Measurements from ENCODE around the gene HP. TPM values are rescaled to one million over a fixed set of nuclear protein-coding genes. Genes with fewer than 3 reads are reported as not detected.

HP gene
- total RNA-seq, 4 donors from 2014 or later = 1.9 TPM; not detected in 3

- intact Hi-C loops (cut with DNase I; ENCODE audit: low total_unique reads) = no loop called here
- peaks cover 0 to 10% (median 7%) of the 10 kb centered on the region in 4 donors for H3K36me3 ChIP-seq
Observed at GRCh38 chr16:72025404-72026114, 28.7 kb upstream of the HP start.

GRCh38 chr16:72027669-72028378, 26.5 kb upstream of the HP start:
- Histone ChIP-seq H3K4me1 (no peaks in the 10 kb centered on the region), H3K36me3 (peaks cover 0 to 8% (median 6%) of the 10 kb centered on the region in 4 donors), H3K4me3 (no peak overlapping the region), H3K27ac (no peak overlapping the region), H3K27me3 (no peaks in the 10 kb centered on the region), H3K9me3 (no peaks in the 10 kb centered on the region)
- in situ Hi-C loops (cut with MboI; ENCODE audit: low pct_ligation_motif_present in 1 of 4, low pct_unique_long_range_greater_than_20kb in 1 of 4, low sequenced_read_pairs in 3 of 4) = no loop called here
- 92 to 100% methylated on average over 3 to 6 of the region's 6 CpGs for WGBS, 2 donors (ENCODE audit: low coverage in 1 of 2)
- no peak for DNase-seq
- intact Hi-C loops (cut with DNase I; ENCODE audit: low total_unique reads) = no loop called here
- TF ChIP-seq CTCF (IDR thresholded peaks at IDR 0.05) (no peak), POLR2AphosphoS5 (IDR thresholded peaks at IDR 0.05) (no peak), EP300 (IDR thresholded peaks at IDR 0.05; ENCODE audit: low read depth) (no peak), POLR2A (IDR thresholded peaks at IDR 0.05) (no peak)

More at GRCh38 chr16:72025404-72026114, 28.7 kb upstream of the HP start:
- Histone ChIP-seq H3K4me3 (no peak overlapping the region), H3K9me3 (no peaks in the 10 kb centered on the region), H3K4me1 (no peaks in the 10 kb centered on the region), H3K27me3 (no peaks in the 10 kb centered on the region), H3K27ac (no peak overlapping the region)
- in situ Hi-C loops (cut with MboI; ENCODE audit: low pct_ligation_motif_present in 1 of 4, low pct_unique_long_range_greater_than_20kb in 1 of 4, low sequenced_read_pairs in 3 of 4) = no loop called here
- TF ChIP-seq EP300 (IDR thresholded peaks at IDR 0.05; ENCODE audit: low read depth) (no peak), CTCF (IDR thresholded peaks at IDR 0.05) (no peak), POLR2AphosphoS5 (IDR thresholded peaks at IDR 0.05) (no peak), POLR2A (IDR thresholded peaks at IDR 0.05) (no peak)
- 90% methylated on average over 18 of the region's 19 CpGs; no CpG with 5 or more reads in 1 of the 2 donors for WGBS, 2 donors (ENCODE audit: low coverage in 1 of 2)
- no peak for DNase-seq

GRCh38 chr16:72029567-72030271, 24.6 kb upstream of the HP start:
- DNase-seq = no peak
- intact Hi-C loops (cut with DNase I; ENCODE audit: low total_unique reads) = no loop called here

GRCh38 chr16:72033437-72033836, 20.9 kb upstream of the HP start:
- Histone ChIP-seq H3K4me1 (no peaks in the 10 kb centered on the region), H3K27ac (no peak overlapping the region), H3K36me3 (no peaks in the 10 kb centered on the region), H3K27me3 (no peaks in the 10 kb centered on the region), H3K9me3 (no peaks in the 10 kb centered on the region), H3K4me3 (no peak overlapping the region)
- no peak for TF ChIP-seq CTCF (IDR thresholded peaks at IDR 0.05)
- no peak for TF ChIP-seq POLR2A (IDR thresholded peaks at IDR 0.05)
- TF ChIP-seq POLR2AphosphoS5 (IDR thresholded peaks at IDR 0.05) = no peak
- no peak for TF ChIP-seq EP300 (IDR thresholded peaks at IDR 0.05; ENCODE audit: low read depth)
- WGBS, 2 donors (ENCODE audit: low coverage in 1 of 2) = 84 to 85% methylated on average over 4 of the region's 4 CpGs
- in situ Hi-C loops (cut with MboI; ENCODE audit: low pct_ligation_motif_present in 1 of 4, low pct_unique_long_range_greater_than_20kb in 1 of 4, low sequenced_read_pairs in 3 of 4) (no loop called here), intact Hi-C loops (cut with DNase I; ENCODE audit: low total_unique reads) (no loop called here)
- no peak for DNase-seq

More at GRCh38 chr16:72029567-72030271, 24.6 kb upstream of the HP start:
- Histone ChIP-seq H3K36me3 (no peaks in the 10 kb centered on the region), H3K27me3 (no peaks in the 10 kb centered on the region), H3K9me3 (no peaks in the 10 kb centered on the region), H3K27ac (no peak overlapping the region), H3K4me1 (no peaks in the 10 kb centered on the region), H3K4me3 (no peak overlapping the region)
- 86 to 89% methylated on average over 3 to 7 of the region's 7 CpGs for WGBS, 2 donors (ENCODE audit: low coverage in 1 of 2)
- TF ChIP-seq EP300 (IDR thresholded peaks at IDR 0.05; ENCODE audit: low read depth) = no peak
- no peak for TF ChIP-seq POLR2A (IDR thresholded peaks at IDR 0.05)
- in situ Hi-C loops (cut with MboI; ENCODE audit: low pct_ligation_motif_present in 1 of 4, low pct_unique_long_range_greater_than_20kb in 1 of 4, low sequenced_read_pairs in 3 of 4) = no loop called here
